Activated CD8-positive, alpha-beta T cell treated with anti-CD3 and anti-CD28 coated beads for 36 hours (primary cell): ENCODE data around the gene NFATC3. TPM values are rescaled to one million over a fixed set of nuclear protein-coding genes. Genes with fewer than 3 reads are reported as not detected.

Experiments used
- ATAC-seq: fragments of 200-7000 bp; cut with Tn5 transposase; one replicate; pipeline ENCODE4 v1.10.0; 2021; ENCODE audit warnings: mild to moderate bottlenecking, moderate library complexity
- CTCF ChIA-PET: fragments of 350-600 bp; sonication (Branson Sonifier 250); formaldehyde crosslinking; loops from one replicate; lab custom pipeline; 2021; ENCODE audit warnings: antibody characterized with exemption; lab: Charles Lee
- POLR2A ChIA-PET: fragments of 350-600 bp; sonication (Branson Sonifier 250); formaldehyde crosslinking; loops from one replicate; lab custom pipeline; 2021; ENCODE audit warnings: antibody characterized with exemption; lab: Charles Lee
- DNase-seq: peaks from one replicate; pipeline ENCODE4 v3.0.0-alpha.2; 2020
- H3K27ac Mint-ChIP-seq: one replicate; pipeline ENCODE4 v1.8.0; 2021; ENCODE audit warnings: mild to moderate bottlenecking, mixed read lengths
- H3K27me3 Mint-ChIP-seq: one replicate; pipeline ENCODE4 v1.8.0; 2021; ENCODE audit warnings: mixed read lengths
- H3K36me3 Mint-ChIP-seq: one replicate; pipeline ENCODE4 v1.8.0; 2021; ENCODE audit warnings: low read depth, mixed read lengths
- H3K4me1 Mint-ChIP-seq: one replicate; pipeline ENCODE4 v1.8.0; 2021; ENCODE audit warnings: low read depth, mixed read lengths
- H3K4me3 Mint-ChIP-seq: one replicate; pipeline ENCODE4 v1.8.0; 2021; ENCODE audit warnings: mild to moderate bottlenecking, moderate library complexity, mixed read lengths
- H3K9me3 Mint-ChIP-seq: one replicate; pipeline ENCODE4 v1.8.0; 2021; ENCODE audit warnings: mixed read lengths
- CTCF ChIP-seq: fragments of 200-600 bp; IDR thresholded peaks from one replicate; pipeline ENCODE4 v1.8.0; 2022; ENCODE audit warnings: antibody characterized with exemption, mild to moderate bottlenecking
- intact Hi-C: fragments of 100-400 bp; cut with micrococcal nuclease; formaldehyde crosslinking; loops from one replicate; pipeline ENCODE4 v1.10.0; 2022
- total RNA-seq, 2 experiments: library from RNA; stranded (reverse); gene quantifications; one replicate each; pipeline ENCODE4 v1.2.3, GENCODE V29; 2021

The NFATC3 gene
- total RNA-seq, 2 experiments from 2014 or later, result 102 to 104 TPM

GRCh38 chr16:68229431-68230175 lies 144.4 kb downstream of the NFATC3 start:
- ATAC-seq (no peak), DNase-seq (peak; percentile 64)
- POLR2A ChIA-PET, result interaction anchor here (0.7 to 1.4 kb wide), 2 partner anchors 15 to 432 kb away, joined by 3 read pairs; partner anchors contain the start of gene PLA2G15
- Mint-ChIP-seq H3K4me3 (no peak overlapping the region), H3K36me3 (peaks cover 11% of the 10 kb centered on the region), H3K9me3 (no peaks in the 10 kb centered on the region), H3K4me1 (peaks cover 50% of the 10 kb centered on the region), H3K27me3 (no peaks in the 10 kb centered on the region), H3K27ac (peak overlapping the region; percentile 75)
- CTCF ChIA-PET, result interaction anchor here (0.8 to 3.6 kb wide), 24 partner anchors 14 to 413 kb away, joined by 3 to 26 read pairs (median 4); partner anchors contain the start of genes PRMT7 and SLC7A6OS
- intact Hi-C loops, result loop anchor here (2.0 kb wide), 1 partner anchor 141 kb away; no protein-coding TSS in a partner anchor
- TF ChIP-seq CTCF, result peak; percentile 88

GRCh38 chr16:68230176-68230571 lies 145.0 kb downstream of the NFATC3 start:
- H3K4me1 Mint-ChIP-seq, result peaks cover 52% of the 10 kb centered on the region
- peaks cover 11% of the 10 kb centered on the region for H3K36me3 Mint-ChIP-seq
- CTCF ChIA-PET, result interaction anchor here (0.8 to 1.5 kb wide), 23 partner anchors 30 to 414 kb away, joined by 3 to 11 read pairs (median 4); partner anchors contain the start of genes PRMT7 and SLC7A6OS

GRCh38 chr16:68230956-68231355 lies 145.8 kb downstream of the NFATC3 start:
- ChIA-PET POLR2A (interaction anchor here (1.4 kb wide), 1 partner anchor 14 kb away, joined by 3 read pairs; the partner anchor contains the start of gene PLA2G15), CTCF (interaction anchor here (0.9 to 1.5 kb wide), 3 partner anchors 98 to 185 kb away, joined by 3 to 5 read pairs (median 5); no protein-coding TSS in a partner anchor)
- no peak for DNase-seq
- Mint-ChIP-seq H3K9me3 (no peaks in the 10 kb centered on the region), H3K27me3 (no peaks in the 10 kb centered on the region), H3K36me3 (peaks cover 7% of the 10 kb centered on the region), H3K4me3 (no peak overlapping the region), H3K4me1 (peaks cover 44% of the 10 kb centered on the region), H3K27ac (peak overlapping the region; percentile 49)
- TF ChIP-seq CTCF, result no peak
- intact Hi-C loops, result no loop called here
- no peak for ATAC-seq

More at GRCh38 chr16:68230176-68230571, 145.0 kb downstream of the NFATC3 start:
- POLR2A ChIA-PET, result interaction anchor here (1.4 kb wide), 1 partner anchor 14 kb away, joined by 3 read pairs; the partner anchor contains the start of gene PLA2G15
- DNase-seq (no peak), ATAC-seq (no peak)
- TF ChIP-seq CTCF, result no peak
- Mint-ChIP-seq H3K9me3 (no peaks in the 10 kb centered on the region), H3K4me3 (no peak overlapping the region), H3K27ac (no peak overlapping the region), H3K27me3 (no peaks in the 10 kb centered on the region)
- intact Hi-C loops, result no loop called here

GRCh38 chr16:68231384-68232136 lies 146.4 kb downstream of the NFATC3 start:
- intact Hi-C loops, result no loop called here
- no peak for TF ChIP-seq CTCF
- no peak overlapping the region for H3K4me3 Mint-ChIP-seq
- CTCF ChIA-PET, result no interaction called here
- no peaks in the 10 kb centered on the region for H3K9me3 Mint-ChIP-seq
- ATAC-seq, result no peak
- H3K27me3 Mint-ChIP-seq, result no peaks in the 10 kb centered on the region
- H3K27ac Mint-ChIP-seq, result peak overlapping the region; percentile 3
- peaks cover 7% of the 10 kb centered on the region for H3K36me3 Mint-ChIP-seq
- no peak for DNase-seq
- H3K4me1 Mint-ChIP-seq, result peaks cover 44% of the 10 kb centered on the region
- POLR2A ChIA-PET, result interaction anchor here (0.6 to 1.4 kb wide), 2 partner anchors 13 to 36 kb away, joined by 3 read pairs; partner anchors contain the start of gene PLA2G15
